H9 (cell line): ENCODE results near the gene HRH1. TPM values are rescaled to one million over a fixed set of nuclear protein-coding genes. Genes with fewer than 3 reads are reported as not detected.

ENCODE experiments used
- DNase-seq: peaks from one replicate; pipeline ENCODE4 v3.0.0-alpha.2; 2017
- H2AFZ ChIP-seq: one replicate; pipeline ENCODE4 v1.6.1; 2013; ENCODE audit warnings: mild to moderate bottlenecking, low read length, control low read depth, moderate library complexity
- H2AK5ac ChIP-seq: 2 replicates; pipeline ENCODE4 v1.6.1; 2013; ENCODE audit warnings: low read length, control low read depth, mixed read lengths; ENCODE audit not compliant: insufficient read length
- H2BK120ac ChIP-seq: one replicate; pipeline ENCODE4 v1.6.1; 2013; ENCODE audit warnings: low read depth, mild to moderate bottlenecking, low read length, control low read depth, inconsistent platforms; ENCODE audit not compliant: poor library complexity, severe bottlenecking
- H2BK12ac ChIP-seq: 2 replicates; pipeline ENCODE4 v1.6.1; 2013; ENCODE audit warnings: low read length, control low read depth, mixed read lengths, low read depth; ENCODE audit not compliant: insufficient read length
- H2BK15ac ChIP-seq: 2 replicates; pipeline ENCODE4 v1.6.1; 2013; ENCODE audit warnings: low read depth, low read length, control low read depth
- H2BK20ac ChIP-seq: one replicate; pipeline ENCODE4 v1.6.1; 2013; ENCODE audit warnings: low read depth, mild to moderate bottlenecking, low read length, control low read depth, inconsistent platforms; ENCODE audit not compliant: poor library complexity, severe bottlenecking
- H2BK5ac ChIP-seq: 2 replicates; pipeline ENCODE4 v1.6.1; 2013; ENCODE audit warnings: low read length, control low read depth, mixed read lengths; ENCODE audit not compliant: insufficient read length
- H3K14ac ChIP-seq: 2 replicates; pipeline ENCODE4 v1.6.1; 2013; ENCODE audit warnings: low read length, control low read depth; ENCODE audit not compliant: insufficient read depth
- H3K18ac ChIP-seq: 2 replicates; pipeline ENCODE4 v1.6.1; 2013; ENCODE audit warnings: low read depth, mild to moderate bottlenecking, mixed read lengths, low read length, control low read depth; ENCODE audit not compliant: insufficient read length
- H3K23ac ChIP-seq: 2 replicates; pipeline ENCODE4 v1.6.1; 2013; ENCODE audit warnings: low read length, control low read depth, mixed read lengths, low read depth; ENCODE audit not compliant: insufficient read length
- H3K23me2 ChIP-seq: 2 replicates; pipeline ENCODE4 v1.6.1; 2013; ENCODE audit warnings: low read depth, mild to moderate bottlenecking, mixed read lengths, low read length, control low read depth; ENCODE audit not compliant: insufficient read length, poor library complexity, severe bottlenecking
- H3K27ac ChIP-seq: 2 replicates; pipeline ENCODE4 v1.5.1; 2013; ENCODE audit warnings: low read length, control low read depth, mixed read lengths, low read depth; ENCODE audit not compliant: insufficient read length
- H3K27me3 ChIP-seq: 2 replicates; pipeline ENCODE4 v1.6.1; 2013; ENCODE audit warnings: low read length, control low read depth, inconsistent platforms; ENCODE audit not compliant: insufficient read depth
- H3K4ac ChIP-seq: 2 replicates; pipeline ENCODE4 v1.6.1; 2013; ENCODE audit warnings: low read depth, mild to moderate bottlenecking, control low read depth, inconsistent platforms, low read length, moderate library complexity
- H3K4me1 ChIP-seq: 2 replicates; pipeline ENCODE4 v1.6.1; 2013; ENCODE audit warnings: low read length, control low read depth, inconsistent platforms; ENCODE audit not compliant: insufficient read depth
- H3K4me2 ChIP-seq: 2 replicates; pipeline ENCODE4 v1.6.1; 2013; ENCODE audit warnings: low read length, control low read depth, mixed read lengths; ENCODE audit not compliant: insufficient read length, insufficient read depth
- H3K56ac ChIP-seq: 2 replicates; pipeline ENCODE4 v1.6.1; 2013; ENCODE audit warnings: low read depth, mild to moderate bottlenecking, mixed read lengths, low read length, control low read depth; ENCODE audit not compliant: insufficient read length
- H3K79me1 ChIP-seq: 2 replicates; pipeline ENCODE4 v1.6.1; 2013; ENCODE audit warnings: low read depth, mild to moderate bottlenecking, moderate library complexity, low read length, control low read depth, inconsistent platforms; ENCODE audit not compliant: insufficient read depth, poor library complexity, severe bottlenecking
- H3K79me2 ChIP-seq: 2 replicates; pipeline ENCODE4 v1.6.1; 2013; ENCODE audit warnings: low read length, control low read depth, inconsistent platforms; ENCODE audit not compliant: insufficient read depth
- H3K9ac ChIP-seq: 2 replicates; pipeline ENCODE4 v1.6.1; 2013; ENCODE audit warnings: low read length, control low read depth, mixed read lengths; ENCODE audit not compliant: insufficient read length; ENCODE audit errors: extremely low read depth
- H3K9me3 ChIP-seq: one replicate; pipeline ENCODE4 v1.6.1; 2013; ENCODE audit warnings: low read depth, low read length, inconsistent platforms; ENCODE audit not compliant: control insufficient read depth
- H3T11ph ChIP-seq: one replicate; pipeline ENCODE4 v1.6.1; 2013; ENCODE audit warnings: mild to moderate bottlenecking, low read length, control low read depth, inconsistent platforms
- H4K20me1 ChIP-seq: one replicate; pipeline ENCODE4 v1.6.1; 2013; ENCODE audit not compliant: control insufficient read depth, insufficient read length, insufficient read depth
- H4K5ac ChIP-seq: 2 replicates; pipeline ENCODE4 v1.6.1; 2013; ENCODE audit warnings: low read depth, mild to moderate bottlenecking, mixed read lengths, low read length, control low read depth; ENCODE audit not compliant: insufficient read length
- H4K8ac ChIP-seq: replicated peaks from 2 replicates; pipeline ENCODE4 v1.6.1; 2013; ENCODE audit warnings: low read length, control low read depth, mixed read lengths, low read depth; ENCODE audit not compliant: insufficient read length
- H4K91ac ChIP-seq: 2 replicates; pipeline ENCODE4 v1.6.1; 2013; ENCODE audit warnings: low read depth, mild to moderate bottlenecking, moderate library complexity, mixed read lengths, low read length, control low read depth; ENCODE audit not compliant: insufficient read length
- H3K27ac Mint-ChIP-seq, 3 experiments: 2 replicates in 2 of 3; 3 replicates in 1 of 3; pipeline ENCODE4 v1.8.0; 2020 to 2021; ENCODE audit warnings: mixed read lengths in 3 of 3, mild to moderate bottlenecking in 1 of 3, moderate library complexity in 1 of 3
- H3K27me3 Mint-ChIP-seq: 2 replicates; pipeline ENCODE4 v1.8.0; 2021; ENCODE audit warnings: low read depth, mild to moderate bottlenecking, moderate library complexity, mixed read lengths
- H3K36me3 Mint-ChIP-seq, 3 experiments: 2 replicates in 2 of 3; 3 replicates in 1 of 3; pipeline ENCODE4 v1.8.0; 2020 to 2021; ENCODE audit warnings: low read depth in 3 of 3, mixed read lengths in 3 of 3; ENCODE audit not compliant: insufficient read depth in 1 of 3
- H3K4me1 Mint-ChIP-seq, 2 experiments: 2 replicates each; pipeline ENCODE4 v1.8.0; 2020; ENCODE audit warnings: mixed read lengths in 2 of 2
- H3K4me3 Mint-ChIP-seq, 2 experiments: 2 replicates in 1 of 2; 3 replicates in 1 of 2; pipeline ENCODE4 v1.8.0; 2020 to 2021; ENCODE audit warnings: mild to moderate bottlenecking in 2 of 2, mixed read lengths in 2 of 2, moderate library complexity in 1 of 2
- H3K9me3 Mint-ChIP-seq, 2 experiments: 2 replicates in 1 of 2; 3 replicates in 1 of 2; pipeline ENCODE4 v1.8.0; 2020; ENCODE audit warnings: mild to moderate bottlenecking in 2 of 2, mixed read lengths in 2 of 2, moderate library complexity in 1 of 2
- WGBS: extraction: QIAGEN DNeasy Blood & Tissue Kit; methylation state at CpG from one replicate; pipeline ENCODE4 v1.1.7; 2013; ENCODE audit warnings: missing lambda C conversion rate, low lambda C conversion rate, mixed read lengths; ENCODE audit not compliant: insufficient read length; ENCODE audit errors: extremely low coverage; 5-methylcytosine and 5-hydroxymethylcytosine counted together
- total RNA-seq: library from RNA; stranded (reverse); gene quantifications from 2 replicates; pipeline ENCODE4 v1.2.1, GENCODE V29; 2021
- TF ChIP-seq, protein P1 (sequence below): fragments of 200-600 bp; sonication (generic); conservative IDR thresholded peaks from 3 replicates; pipeline ENCODE4 v1.8.0; 2021; ENCODE audit warnings: antibody characterized with exemption, mild to moderate bottlenecking

The HRH1 gene
- total RNA-seq, 1 experiment from 2014 or later, result 0.74 TPM

DNA sequence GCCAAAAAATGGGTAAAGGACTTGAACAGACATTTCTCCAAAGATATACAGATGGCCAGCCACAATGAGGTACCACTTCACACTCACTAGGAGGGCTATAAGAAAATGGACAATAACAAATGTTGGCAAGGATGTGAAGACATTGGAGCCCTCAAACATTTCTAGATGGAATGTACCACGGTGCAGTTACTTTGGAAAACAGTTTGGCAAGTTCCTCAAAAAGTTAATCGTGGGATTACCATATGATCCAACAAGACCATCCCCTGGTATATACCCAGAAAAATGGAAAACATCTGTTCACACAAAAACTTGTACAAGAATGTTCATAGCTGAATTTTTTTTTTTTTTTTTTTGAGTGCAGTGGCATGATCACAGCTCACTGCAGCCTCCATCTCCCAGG is 15.9 kb upstream of the HRH1 start:
- H2BK15ac ChIP-seq, result no peak overlapping the region
- H3K9me3 Mint-ChIP-seq, result peaks cover 0 to 4% of the 10 kb centered on the region in 2 experiments; a peak in 3 of 5 replicates
- no peak overlapping the region for H3T11ph ChIP-seq
- no peak overlapping the region for H2AK5ac ChIP-seq
- WGBS, result no CpG with 5 or more reads among the region's 2 CpGs
- no peak overlapping the region for H3K23ac ChIP-seq
- no peak overlapping the region for H2AFZ ChIP-seq
- 0 out of 4 replicates have a peak, but pooled peaks cover 0 to 6% of the 10 kb centered on the region in 2 experiments for H3K4me1 Mint-ChIP-seq
- H3K9ac ChIP-seq, result no peak overlapping the region
- H3K27me3 ChIP-seq, result no peaks in the 10 kb centered on the region
- no peaks in the 10 kb centered on the region for H3K79me2 ChIP-seq
- TF ChIP-seq, protein P1, sequence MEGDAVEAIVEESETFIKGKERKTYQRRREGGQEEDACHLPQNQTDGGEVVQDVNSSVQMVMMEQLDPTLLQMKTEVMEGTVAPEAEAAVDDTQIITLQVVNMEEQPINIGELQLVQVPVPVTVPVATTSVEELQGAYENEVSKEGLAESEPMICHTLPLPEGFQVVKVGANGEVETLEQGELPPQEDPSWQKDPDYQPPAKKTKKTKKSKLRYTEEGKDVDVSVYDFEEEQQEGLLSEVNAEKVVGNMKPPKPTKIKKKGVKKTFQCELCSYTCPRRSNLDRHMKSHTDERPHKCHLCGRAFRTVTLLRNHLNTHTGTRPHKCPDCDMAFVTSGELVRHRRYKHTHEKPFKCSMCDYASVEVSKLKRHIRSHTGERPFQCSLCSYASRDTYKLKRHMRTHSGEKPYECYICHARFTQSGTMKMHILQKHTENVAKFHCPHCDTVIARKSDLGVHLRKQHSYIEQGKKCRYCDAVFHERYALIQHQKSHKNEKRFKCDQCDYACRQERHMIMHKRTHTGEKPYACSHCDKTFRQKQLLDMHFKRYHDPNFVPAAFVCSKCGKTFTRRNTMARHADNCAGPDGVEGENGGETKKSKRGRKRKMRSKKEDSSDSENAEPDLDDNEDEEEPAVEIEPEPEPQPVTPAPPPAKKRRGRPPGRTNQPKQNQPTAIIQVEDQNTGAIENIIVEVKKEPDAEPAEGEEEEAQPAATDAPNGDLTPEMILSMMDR, result no peak
- H2BK12ac ChIP-seq, result no peak overlapping the region
- no peak overlapping the region for H3K14ac ChIP-seq
- no peak overlapping the region for H3K27ac Mint-ChIP-seq
- no peak overlapping the region for H4K91ac ChIP-seq
- H2BK120ac ChIP-seq, result no peak overlapping the region
- no peak overlapping the region for H3K4me2 ChIP-seq
- H4K20me1 ChIP-seq, result no peaks in the 10 kb centered on the region
- H3K4me3 Mint-ChIP-seq, result no peak overlapping the region
- H3K27ac ChIP-seq, result no peak overlapping the region
- H3K18ac ChIP-seq, result no peak overlapping the region
- H4K8ac ChIP-seq, result no peak overlapping the region
- H3K79me1 ChIP-seq, result no peaks in the 10 kb centered on the region
- H4K5ac ChIP-seq, result no peak overlapping the region
- no peaks in the 10 kb centered on the region for H3K23me2 ChIP-seq
- no peaks in the 10 kb centered on the region for H3K9me3 ChIP-seq
- no peaks in the 10 kb centered on the region for H3K36me3 Mint-ChIP-seq
- no peaks in the 10 kb centered on the region for H3K4me1 ChIP-seq
- peaks cover 3% of the 10 kb centered on the region; the same call in 1 of the 2 replicates for H3K27me3 Mint-ChIP-seq
- H3K4ac ChIP-seq, result no peak overlapping the region
- DNase-seq, result no peak
- H2BK20ac ChIP-seq, result no peak overlapping the region
- H3K56ac ChIP-seq, result no peak overlapping the region
- no peak overlapping the region for H2BK5ac ChIP-seq
